HG03469 (cell line): ENCODE measurements around the gene WNT2.
"Not testable (repeated sequence)": the region's sequence is repeated elsewhere in the genome, so short reads cannot be mapped to it uniquely, and the experiment has no call there.

Experiments
- ATAC-seq: cut with Tn5 transposase; IDR thresholded peaks from one replicate; pipeline ENCODE4 v1.9.1; 2021; ENCODE audit warnings: mild to moderate bottlenecking, moderate library complexity, moderate number of reproducible peaks; ENCODE audit not compliant: unreplicated experiment

The WNT2 gene

DNA sequence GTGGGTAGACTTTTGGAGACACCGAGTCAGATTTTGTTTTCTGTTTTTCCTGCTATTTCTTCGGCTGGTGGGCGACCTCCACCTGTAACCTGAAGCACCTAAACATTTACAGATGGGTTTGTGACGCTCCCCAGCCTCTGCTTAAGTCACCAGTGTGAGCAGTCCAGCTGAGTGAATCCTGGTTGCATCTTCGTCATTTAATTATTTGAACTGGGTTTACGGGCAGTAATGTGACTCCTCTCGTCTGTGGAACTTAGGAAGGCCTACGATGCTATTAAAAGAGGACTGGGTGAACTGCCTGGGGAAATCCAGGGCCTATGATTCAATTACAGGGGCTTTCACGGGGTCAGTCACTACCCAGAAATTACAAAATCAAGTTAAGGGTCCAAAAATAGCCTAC, 52.5 kb downstream of the WNT2 start:
- no peak for ATAC-seq

DNA sequence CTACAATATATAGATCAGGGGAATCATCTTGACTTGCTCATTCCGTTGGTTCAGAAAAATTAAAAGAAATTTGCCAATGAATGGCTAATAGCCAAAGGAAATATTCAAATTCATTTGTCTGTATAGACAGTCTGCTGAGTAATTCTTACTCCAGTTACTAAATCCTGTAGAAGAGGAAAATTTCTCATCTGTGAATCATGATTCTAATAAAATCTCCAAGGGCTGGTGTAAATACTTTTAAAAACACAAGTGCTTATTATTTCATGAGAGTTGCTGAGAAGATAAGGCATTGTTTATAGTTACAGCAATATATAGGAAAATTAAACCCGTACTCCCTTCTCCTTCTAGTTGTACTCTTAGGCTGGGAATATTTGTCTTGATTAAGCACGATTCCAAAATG, 53.0 kb downstream of the WNT2 start:
- no peak for ATAC-seq

DNA sequence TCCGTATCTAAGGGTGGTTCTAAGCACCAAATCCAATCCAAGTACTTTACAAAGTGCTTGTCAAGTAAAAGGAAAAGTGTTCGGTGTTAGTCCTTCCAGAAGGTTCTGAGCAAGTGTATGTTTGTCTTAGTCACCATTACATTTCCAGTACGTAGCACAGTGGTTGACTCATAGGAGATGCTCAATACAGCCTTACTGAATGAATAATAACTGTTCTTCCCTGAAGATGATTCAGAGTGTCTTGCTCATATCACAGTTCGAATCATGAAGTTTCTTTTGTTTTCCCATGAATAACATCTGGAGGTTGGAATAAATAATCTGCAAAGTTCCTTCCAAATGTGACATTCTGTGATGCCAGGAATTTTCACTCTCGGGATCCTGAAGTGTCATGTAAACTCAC, 53.4 kb downstream of the WNT2 start:
- no peak for ATAC-seq

DNA sequence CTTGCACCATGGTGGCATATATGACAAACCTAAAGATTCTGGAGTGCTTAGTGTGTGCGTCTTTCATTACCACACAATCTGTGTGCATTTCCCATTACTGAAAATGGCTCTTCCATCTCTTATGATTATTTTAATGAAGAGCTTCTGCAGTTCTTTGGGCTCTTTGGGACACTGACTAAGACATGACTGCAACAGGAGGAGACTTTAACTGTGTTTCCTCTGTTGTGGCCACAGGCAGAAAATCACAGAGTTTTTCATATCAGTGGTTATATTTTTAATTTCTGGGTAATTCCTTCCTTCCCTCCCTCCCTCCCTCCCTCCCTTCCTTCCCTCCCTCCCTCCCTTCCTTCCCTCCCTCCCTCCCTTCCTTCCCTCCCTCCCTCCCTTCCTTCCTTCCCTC, 58.1 kb downstream of the WNT2 start:
- ATAC-seq, result no peak

DNA sequence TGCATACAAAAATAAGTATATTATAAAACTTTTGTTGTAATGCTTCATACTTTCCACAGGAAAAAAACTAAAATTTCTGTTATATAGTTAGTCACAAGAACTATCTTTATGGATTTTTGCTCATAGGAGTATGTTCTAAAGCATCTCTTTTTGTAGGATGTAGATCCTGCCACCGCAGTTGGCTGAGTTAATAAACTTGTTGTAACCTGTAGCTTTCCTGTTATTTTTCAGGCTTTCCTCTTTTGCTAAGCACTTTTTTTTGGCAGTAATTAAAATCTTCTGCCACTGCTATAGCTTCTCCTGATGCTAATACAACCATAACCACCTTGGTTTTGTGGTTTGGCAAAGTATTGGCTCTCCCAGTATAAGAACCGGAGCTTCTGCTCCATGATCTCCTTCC, 60.3 kb downstream of the WNT2 start:
- ATAC-seq, result no peak

DNA sequence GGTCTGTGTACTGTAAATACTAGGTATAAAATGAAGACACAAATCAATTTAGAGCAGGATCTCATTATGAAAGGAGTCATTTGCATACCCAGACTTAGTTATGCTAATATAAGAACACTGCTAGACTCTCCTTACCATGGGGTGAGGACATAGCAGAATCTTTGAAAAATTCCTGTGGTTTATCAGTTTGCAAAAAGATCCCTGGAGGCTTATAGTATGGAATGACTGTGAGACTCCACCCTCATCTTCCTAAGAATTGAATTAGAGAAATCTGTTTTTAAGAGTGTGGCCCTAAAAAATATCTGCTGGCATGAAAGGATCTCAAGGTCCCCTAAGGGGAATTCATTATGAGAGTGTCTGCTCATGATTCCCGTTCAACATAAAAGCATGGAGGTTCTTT, 63.2 kb downstream of the WNT2 start:
- ATAC-seq, result no peak

DNA sequence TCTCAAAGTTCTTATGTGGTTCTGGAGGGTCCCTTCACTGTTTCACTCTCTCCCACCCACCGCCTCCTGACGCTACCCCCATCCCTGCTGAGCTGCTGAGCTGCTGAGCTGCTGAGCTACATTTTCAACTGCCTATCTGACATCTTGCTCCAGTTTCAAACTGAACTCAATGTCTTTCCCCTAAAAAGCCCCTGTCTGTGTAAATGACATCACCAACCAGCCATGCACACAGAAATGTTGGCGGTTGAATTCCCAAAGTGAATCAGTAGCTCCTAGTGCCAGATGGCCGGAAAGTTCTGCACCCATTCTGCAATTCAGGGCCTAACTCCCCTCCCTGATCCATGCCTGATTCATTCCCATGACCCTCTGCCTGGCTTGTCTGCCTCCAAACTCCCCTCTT, 71.2 kb downstream of the WNT2 start:
- ATAC-seq, result peak; percentile 46

DNA sequence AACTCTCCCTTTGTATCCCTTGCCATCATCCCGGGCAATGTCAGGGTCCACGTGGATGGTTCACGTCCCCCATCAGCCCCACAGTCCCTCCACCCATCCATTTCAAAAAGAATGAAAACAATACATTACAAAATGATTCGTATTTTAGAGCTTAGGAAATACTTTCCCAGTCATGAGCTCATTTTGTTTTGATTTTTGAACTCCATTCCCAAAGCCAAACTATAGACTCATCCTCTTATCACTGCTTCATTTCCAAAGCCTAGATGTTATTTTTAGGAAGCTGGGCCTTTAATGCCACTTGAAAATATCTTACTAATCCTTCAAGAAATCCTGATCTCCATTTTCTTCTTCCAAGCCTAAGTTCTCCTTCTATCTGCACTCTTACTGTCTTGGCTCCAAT, 72.1 kb downstream of the WNT2 start:
- ATAC-seq, result no peak

DNA sequence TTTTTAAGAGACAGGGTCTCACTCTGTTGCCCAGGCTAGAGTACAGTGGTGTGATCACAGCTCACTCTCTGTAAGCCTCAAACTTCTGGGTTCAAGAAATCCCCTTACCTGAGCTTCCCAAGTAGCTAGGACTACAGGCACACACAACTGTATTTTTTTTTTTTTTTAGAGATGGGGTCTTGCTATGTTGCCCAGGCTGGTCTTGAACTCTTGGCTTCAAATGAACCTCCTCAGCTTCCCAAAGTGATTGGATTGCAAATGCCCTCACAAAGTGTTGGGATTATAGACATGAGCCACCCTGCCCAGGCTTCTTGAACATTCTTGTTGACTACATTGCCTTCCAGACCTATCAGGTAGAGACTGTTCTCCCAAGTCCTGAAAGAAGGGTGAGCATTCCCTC, 72.6 kb downstream of the WNT2 start:
- no peak for ATAC-seq

DNA sequence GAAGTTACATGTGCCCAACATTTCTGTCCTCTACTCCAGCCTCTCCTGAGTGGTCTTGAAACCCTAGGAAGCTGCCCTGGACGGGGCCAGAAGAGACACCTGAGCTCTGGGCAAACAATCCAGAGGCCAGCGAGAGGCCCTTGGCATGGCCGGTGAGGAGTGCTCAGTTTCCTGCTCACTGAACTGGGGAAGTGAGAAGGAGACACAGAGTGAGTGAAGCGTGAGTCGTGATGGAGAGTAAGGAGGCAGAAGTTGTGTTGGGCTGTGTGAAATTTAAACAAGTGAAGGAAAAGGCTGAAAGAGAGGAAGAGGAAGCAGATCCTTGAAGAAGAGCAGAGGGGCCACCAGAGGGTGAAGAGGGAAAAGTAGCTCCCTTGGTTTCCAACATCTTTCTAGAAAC, 73.2 kb downstream of the WNT2 start:
- ATAC-seq, result no peak

DNA sequence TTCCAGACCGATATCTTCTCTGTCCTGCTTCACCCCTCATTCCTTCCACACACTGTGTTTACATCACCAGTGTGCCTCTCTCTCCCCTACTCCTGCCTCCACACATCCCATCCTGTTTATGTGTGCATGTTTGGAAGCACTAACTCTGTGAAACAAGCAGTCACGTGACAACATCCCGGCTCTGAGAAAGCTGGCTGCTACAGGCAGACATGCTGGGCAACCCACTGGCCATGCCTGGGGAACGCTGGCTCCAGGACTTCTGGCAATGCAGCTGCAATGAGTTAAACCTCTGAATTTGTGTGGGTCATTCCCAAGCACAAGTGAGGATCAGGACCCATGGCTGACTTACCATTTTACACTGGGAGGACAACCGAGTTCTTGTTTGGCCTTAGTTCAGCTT, 74.0 kb downstream of the WNT2 start:
- no peak for ATAC-seq

DNA sequence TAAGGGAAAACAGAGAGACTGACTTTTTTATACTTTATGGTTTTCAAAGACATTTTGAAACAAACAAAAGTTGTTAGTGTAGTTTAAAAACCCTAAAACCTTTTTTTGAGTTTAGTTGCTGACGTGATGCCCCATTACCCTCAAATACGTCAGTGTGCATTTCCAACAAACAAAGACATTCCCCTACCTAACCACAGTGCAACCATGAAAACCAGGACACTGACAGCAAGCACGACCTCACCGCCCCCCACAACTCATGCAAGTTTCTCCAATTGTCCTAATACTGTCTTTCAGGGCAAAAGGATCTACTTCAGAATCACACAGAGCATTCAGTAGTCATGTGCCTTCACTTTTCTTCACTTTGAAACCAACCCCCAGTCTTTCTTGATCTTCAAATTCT, 75.0 kb downstream of the WNT2 start:
- ATAC-seq, result no peak

DNA sequence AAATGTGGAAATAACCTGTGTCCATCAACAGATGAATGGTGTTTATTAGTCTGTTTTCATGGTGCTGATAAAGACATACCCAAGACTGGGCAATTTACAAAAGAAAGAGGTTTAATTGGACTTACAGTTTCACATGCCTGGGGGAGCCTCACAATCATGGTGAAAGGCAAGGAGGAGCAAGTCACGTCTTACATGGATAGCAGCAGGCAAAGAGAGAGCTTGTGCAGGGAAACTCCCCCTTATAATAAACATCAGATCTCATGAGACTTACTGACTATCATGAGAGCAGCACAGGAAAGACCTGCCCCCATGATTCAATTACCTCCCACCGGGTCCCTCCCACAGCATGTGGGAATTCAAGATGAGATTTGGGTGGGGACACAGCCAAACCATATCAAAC, 77.2 kb downstream of the WNT2 start:
- not testable (repeated sequence) for ATAC-seq

DNA sequence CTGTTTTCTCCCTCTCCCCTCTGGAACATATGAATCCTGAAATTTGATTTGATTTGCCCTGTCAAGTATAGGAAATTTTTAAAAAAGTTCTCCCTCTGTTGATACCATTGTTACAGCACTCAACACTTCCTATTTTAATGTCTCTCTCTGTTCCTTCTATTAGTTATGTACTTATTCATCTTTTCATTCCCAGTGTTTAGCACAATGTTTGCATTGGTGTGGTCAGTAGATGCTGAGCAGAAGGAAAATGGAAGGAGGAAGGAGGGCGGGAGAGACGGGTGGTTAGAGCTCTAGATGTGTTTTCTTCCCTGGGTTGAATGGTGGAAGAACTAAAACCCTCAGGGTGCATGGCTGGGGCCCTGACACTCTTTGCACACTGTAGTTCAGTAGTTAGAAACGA, 79.5 kb downstream of the WNT2 start:
- no peak for ATAC-seq

DNA sequence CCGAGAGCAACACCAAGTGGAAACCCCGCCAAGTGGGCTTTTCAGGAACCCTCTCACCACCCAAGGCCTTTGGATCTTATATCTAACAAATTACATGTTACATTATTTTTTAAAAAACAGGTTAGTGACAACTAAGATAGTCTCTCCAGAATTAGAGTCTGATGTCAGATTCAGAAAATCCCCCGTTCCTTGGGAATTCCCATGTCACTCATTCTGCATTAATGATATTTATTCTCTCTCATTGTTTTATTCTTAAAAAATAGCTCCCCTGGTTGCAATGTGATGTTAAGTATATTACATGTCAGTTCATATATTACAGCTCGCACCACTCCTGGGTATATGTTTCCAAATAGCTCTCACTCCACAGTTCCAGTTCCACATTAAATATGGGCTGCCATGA, 81.8 kb downstream of the WNT2 start:
- no peak for ATAC-seq

DNA sequence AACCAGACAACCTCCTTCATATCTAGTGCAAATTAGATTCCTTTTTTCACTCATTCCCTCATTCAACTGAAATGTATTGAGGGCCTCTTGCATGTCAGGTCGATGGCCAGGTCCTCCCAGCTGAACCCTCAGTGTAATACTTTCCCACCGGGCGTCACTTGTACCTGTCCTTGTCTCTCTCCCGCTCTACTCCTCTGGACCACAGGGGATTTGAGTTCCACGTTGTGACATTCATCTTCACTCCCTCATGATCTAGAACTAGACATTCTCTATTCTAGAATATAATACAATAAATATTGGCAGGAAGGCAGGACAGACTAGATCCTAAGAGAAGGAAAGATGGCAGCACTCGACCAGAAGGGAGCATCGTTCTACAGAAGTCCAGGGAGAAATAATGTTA, 83.9 kb downstream of the WNT2 start:
- no peak for ATAC-seq

DNA sequence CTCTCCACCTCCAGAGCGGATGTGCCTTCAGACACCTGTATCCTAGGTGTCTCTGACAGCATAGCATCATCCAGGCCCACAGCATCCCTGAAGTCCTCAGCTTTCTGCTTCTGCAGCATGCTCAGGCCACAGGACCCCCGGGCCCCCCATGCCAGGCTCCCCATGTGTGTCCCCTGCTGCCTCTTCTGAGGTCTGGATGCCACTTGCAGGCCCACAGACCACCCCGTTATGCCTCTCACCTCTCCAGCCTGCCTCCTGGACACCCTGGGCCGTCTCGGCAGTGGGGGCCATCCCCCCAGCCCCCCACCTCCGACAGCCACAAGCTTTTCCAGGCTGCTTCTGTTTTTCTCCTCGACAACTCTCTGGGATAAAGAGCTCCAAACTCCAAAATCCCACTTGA, 84.4 kb downstream of the WNT2 start:
- ATAC-seq, result no peak

DNA sequence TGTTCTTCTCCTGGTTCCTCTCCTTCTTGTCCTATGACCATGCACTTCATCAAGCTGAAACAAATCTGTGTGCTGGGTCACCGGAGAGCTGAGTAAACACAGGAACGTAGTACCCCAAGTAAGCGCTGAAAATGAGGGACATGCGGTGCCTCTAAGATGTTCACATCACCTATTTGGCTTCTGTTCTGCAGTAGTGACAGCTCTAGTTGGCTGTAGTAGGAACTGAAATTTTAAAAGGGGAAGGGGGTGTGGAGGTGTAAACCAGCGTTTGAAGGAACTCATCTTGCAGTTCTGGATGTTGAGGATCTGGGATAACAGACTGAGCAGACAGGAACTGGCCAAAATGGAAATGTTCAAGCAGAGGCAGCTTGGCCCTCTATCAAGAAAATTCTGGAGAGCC, 85.2 kb downstream of the WNT2 start:
- ATAC-seq, result peak; percentile 45

DNA sequence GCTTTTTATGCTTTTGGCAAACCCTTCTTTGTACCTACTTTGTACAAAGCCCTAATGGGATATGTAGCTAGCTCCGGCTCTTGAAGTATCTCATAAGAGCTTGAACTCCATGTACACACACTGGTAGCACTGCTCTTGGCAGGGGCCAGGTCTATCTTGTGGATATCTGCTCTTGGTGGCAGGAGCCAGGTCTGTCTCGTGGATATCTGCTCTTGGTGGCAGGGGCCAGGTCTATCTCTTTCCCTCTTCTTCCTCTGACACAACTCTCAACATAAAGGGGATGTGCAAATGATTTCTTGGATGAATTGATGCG, 91.9 kb downstream of the WNT2 start:
- ATAC-seq, result no peak

DNA sequence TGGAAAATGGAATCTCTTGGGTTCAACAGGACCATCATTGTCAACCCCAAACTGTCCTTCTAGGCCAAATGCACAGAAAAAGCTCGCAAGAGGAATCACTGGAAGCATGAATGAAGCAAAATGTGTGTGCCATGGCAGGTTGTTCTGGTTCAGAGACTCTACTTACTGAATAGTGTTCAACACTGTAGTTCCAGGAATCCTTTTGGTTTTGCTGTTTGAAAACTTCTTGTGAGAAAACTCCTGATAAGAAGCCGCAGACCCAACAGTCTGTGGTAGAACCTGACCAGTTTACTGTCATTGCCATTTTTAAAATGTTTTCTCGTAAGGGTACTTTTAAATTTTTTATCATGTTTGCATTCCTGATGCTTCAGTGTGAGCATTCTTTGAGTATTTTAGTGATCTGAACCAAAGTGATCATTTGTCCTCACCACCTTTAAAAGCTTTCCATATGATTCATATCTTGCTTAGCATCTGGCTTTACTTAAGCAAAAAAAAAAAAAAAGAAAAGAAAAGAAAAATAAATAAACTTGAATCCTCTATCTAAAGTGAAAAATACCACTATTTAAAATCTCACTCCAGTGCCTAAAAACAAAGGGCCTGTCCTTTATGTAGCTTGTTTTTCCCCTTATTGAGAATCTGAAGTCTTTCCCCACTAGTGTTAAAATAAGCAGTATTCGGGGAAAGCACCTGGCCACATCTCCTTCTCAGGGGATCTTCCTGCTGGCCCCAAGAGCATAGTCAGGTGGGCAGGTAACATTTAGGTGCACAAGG, 92.4 kb downstream of the WNT2 start:
- ATAC-seq, result peak; percentile 48

DNA sequence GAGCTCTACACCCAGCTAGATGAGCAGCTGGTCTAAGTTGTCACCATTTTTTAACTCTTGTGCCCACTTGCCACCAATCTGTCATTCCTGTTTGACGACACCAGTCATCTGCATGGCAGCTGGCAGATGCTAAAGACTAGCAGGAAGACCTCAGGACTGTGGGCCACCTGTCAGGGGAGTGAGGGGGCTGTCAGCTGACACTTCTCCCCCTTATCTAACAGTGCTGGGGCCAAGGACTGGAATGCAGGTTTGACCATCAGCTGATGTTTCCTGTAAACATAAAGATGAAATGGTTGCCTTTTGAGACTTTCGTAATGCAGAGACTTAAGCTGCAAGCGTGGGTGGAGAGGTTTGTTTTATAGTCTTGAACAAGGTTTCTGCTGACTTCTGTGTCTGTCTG, 93.5 kb downstream of the WNT2 start:
- no peak for ATAC-seq

DNA sequence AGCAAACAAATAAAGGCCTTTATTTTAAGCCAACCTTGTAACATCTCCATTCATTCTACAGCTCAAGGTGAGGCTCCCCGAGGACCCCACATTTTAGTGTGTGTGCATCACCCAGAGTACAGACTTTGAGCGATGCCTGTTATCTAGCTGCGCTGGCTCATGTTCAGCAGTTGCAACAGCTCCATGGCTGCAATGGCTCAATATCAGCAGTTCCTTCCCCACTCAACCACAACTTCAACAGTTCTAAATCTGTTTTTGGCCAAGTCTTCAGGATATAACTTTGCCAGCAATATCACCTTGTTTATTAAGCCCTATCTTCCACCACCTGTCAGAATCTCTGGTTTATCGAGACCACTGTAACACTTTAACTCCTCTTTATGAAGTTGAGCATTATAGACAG, 95.8 kb downstream of the WNT2 start:
- no peak for ATAC-seq

DNA sequence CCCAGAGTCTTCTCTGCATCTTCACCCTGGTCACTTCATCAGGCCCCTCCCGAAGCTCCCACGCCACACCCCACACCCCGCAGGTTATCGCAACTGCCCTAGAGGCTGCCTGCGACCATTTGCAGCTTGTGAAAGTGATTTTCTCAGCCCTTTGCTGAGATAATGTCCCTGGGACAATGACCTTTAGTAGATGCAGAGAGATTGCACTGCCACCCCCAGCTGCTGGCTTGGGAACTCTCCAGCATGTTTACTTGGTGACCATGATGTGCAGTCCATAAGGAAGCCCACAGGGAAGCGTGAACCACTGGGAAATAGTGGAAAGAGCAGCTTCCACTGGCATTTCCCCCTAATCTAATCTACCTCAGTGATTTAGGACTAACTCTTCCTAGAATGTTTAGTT, 97.3 kb downstream of the WNT2 start:
- no peak for ATAC-seq
